Tibial nerve (tissue), 4 donors: ENCODE measurements around the gene S100PBP.

Experiments
- EP300 ChIP-seq, 2 donors: sonication (generic); formaldehyde crosslinking; IDR thresholded peaks; one replicate each; pipeline ENCODE4 v1.6.1; 2017; ENCODE audit warnings: antibody characterized with exemption in 2 of 2, mild to moderate bottlenecking in 1 of 2
- POLR2A ChIP-seq, 2 donors: fragments of 450-650 bp; IDR thresholded peaks; one replicate each; pipeline ENCODE4 v1.6.1; 2017; ENCODE audit warnings: antibody characterized with exemption in 2 of 2, mild to moderate bottlenecking in 2 of 2, moderate library complexity in 2 of 2
- TF ChIP-seq, protein P1 (sequence below), 5 experiments: fragments of 200-600 bp in 3 of 5; fragments of 450-650 bp in 2 of 5; sonication (generic) in 3 of 5; IDR thresholded peaks; one replicate each; pipeline ENCODE4 v1.5.1; 2016 to 2019; ENCODE audit warnings: antibody characterized with exemption in 5 of 5, mild to moderate bottlenecking in 3 of 5, moderate library complexity in 2 of 5

DNA sequence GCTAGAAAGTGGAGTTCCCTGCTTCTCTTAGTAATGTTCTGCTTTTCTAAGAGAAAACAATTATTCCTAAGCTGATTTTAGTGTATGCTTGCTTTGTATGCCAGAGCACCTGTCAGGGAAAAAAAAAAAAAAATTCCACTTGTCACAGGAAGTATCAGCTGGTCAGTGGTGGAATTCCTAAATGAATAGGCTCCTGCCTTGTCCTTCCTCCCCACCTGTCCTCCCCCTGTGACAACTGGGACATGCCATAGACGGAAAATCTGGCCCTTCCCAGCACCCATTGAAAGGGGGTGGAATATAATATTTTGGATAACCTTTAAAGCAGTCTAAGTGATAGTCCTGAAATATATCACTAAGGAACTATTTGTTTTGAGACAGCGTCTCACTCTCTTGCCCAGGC, 42.5 kb downstream of the S100PBP start:
- TF ChIP-seq POLR2A (IDR thresholded peaks at IDR 0.05) (no peak), EP300 (IDR thresholded peaks at IDR 0.05) (no peak)
- TF ChIP-seq, protein P1, sequence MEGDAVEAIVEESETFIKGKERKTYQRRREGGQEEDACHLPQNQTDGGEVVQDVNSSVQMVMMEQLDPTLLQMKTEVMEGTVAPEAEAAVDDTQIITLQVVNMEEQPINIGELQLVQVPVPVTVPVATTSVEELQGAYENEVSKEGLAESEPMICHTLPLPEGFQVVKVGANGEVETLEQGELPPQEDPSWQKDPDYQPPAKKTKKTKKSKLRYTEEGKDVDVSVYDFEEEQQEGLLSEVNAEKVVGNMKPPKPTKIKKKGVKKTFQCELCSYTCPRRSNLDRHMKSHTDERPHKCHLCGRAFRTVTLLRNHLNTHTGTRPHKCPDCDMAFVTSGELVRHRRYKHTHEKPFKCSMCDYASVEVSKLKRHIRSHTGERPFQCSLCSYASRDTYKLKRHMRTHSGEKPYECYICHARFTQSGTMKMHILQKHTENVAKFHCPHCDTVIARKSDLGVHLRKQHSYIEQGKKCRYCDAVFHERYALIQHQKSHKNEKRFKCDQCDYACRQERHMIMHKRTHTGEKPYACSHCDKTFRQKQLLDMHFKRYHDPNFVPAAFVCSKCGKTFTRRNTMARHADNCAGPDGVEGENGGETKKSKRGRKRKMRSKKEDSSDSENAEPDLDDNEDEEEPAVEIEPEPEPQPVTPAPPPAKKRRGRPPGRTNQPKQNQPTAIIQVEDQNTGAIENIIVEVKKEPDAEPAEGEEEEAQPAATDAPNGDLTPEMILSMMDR (IDR thresholded peaks at IDR 0.05) = no peak
